GM12878 (cell line): ENCODE data around the gene SPPL2B. TPM values are rescaled to one million over a fixed set of nuclear protein-coding genes. Genes with fewer than 3 reads are reported as not detected.
A peak's percentile ranks its signal among the peaks of the same experiment; 100 is the strongest.

Experiments
- ATAC-seq: fragments of 200-7000 bp; cut with Tn5 transposase; 3 replicates; pipeline ENCODE4 v1.9.1; 2020; ENCODE audit warnings: mild to moderate bottlenecking, moderate library complexity
- BruUV-seq: library from RNA; stranded (reverse); fragments of 400-500 nt; replicated peaks from 2 replicates; lab custom pipeline; 2021; lab: Mats Ljungman, UMichigan
- CTCF ChIA-PET: fragments of 300-600 bp; sonication (Branson Sonifier 250); formaldehyde crosslinking; extraction: SDS; loops from one replicate; lab custom pipeline; 2021; ENCODE audit warnings: inconsistent platforms; lab: Yijun Ruan, JAX
- POLR2A ChIA-PET: fragments of 350-600 bp; formaldehyde crosslinking; extraction: SDS; loops from one replicate; lab custom pipeline; 2021; ENCODE audit warnings: inconsistent platforms; lab: Charles Lee
- RAD21 ChIA-PET: fragments of 300-600 bp; sonication (Branson Sonifier 250); formaldehyde crosslinking; loops from one replicate; lab custom pipeline; 2023; ENCODE audit warnings: antibody characterized with exemption; ENCODE audit not compliant: unreplicated experiment; lab: Charles Lee
- SMC1A ChIA-PET: fragments of 300-600 bp; sonication (Branson Sonifier 250); formaldehyde crosslinking; loops from one replicate; lab custom pipeline; 2023; ENCODE audit not compliant: unreplicated experiment, uncharacterized antibody; lab: Charles Lee
- DNase-seq: peaks from one replicate; pipeline ENCODE4 v3.0.0-alpha.2; 2011; ENCODE audit warnings: low read depth, low spot score
- FAIRE-seq: peaks from 3 replicates; lab custom pipeline; 2011; peaks lifted over from hg19 to GRCh38; lab: Jason Lieb, UNC
- H2AFZ ChIP-seq: 2 replicates; pipeline ENCODE4 v1.6.0; 2011; ENCODE audit warnings: low read depth, low read length, control low read depth; ENCODE audit not compliant: control insufficient read depth
- H3K27ac ChIP-seq: 2 replicates; pipeline ENCODE4 v1.5.1; 2011; ENCODE audit warnings: control low read depth; ENCODE audit not compliant: control insufficient read depth, insufficient read depth
- H3K27me3 ChIP-seq, 2 experiments: replicated peaks in 1 of 2; 2 replicates each; pipeline versions ENCODE4 v1.6.0 to v1.6.1; 2011; ENCODE audit warnings: low read length in 1 of 2; ENCODE audit not compliant: control insufficient read depth in 2 of 2, insufficient read depth in 2 of 2
- H3K36me3 ChIP-seq, 2 experiments: 2 replicates each; pipeline ENCODE4 v1.5.1; 2011; ENCODE audit warnings: low read length in 1 of 2; ENCODE audit not compliant: control insufficient read depth in 2 of 2, insufficient read depth in 2 of 2
- H3K4me1 ChIP-seq: 2 replicates; pipeline ENCODE4 v1.6.1; 2011; ENCODE audit warnings: mild to moderate bottlenecking, low read length, moderate library complexity, mixed read lengths; ENCODE audit not compliant: control insufficient read depth, insufficient read depth
- H3K4me2 ChIP-seq: 2 replicates; pipeline ENCODE4 v1.6.0; 2011; ENCODE audit warnings: control low read depth; ENCODE audit not compliant: control insufficient read depth, insufficient read depth
- H3K4me3 ChIP-seq: fragments of 200-600 bp; sonication (generic); 2 replicates; pipeline ENCODE4 v1.5.1; 2016
- H3K79me2 ChIP-seq: 2 replicates; pipeline ENCODE4 v1.6.0; 2011; ENCODE audit warnings: low read length; ENCODE audit not compliant: control insufficient read depth, insufficient read depth
- H3K9ac ChIP-seq: 2 replicates; pipeline ENCODE4 v1.8.0; 2011; ENCODE audit warnings: low read length, control low read depth, mixed read lengths; ENCODE audit not compliant: control insufficient read depth, insufficient read depth
- H3K9me3 ChIP-seq: replicated peaks from 3 replicates; pipeline ENCODE4 v1.5.1; 2011; ENCODE audit warnings: mild to moderate bottlenecking, low read length; ENCODE audit not compliant: control insufficient read depth, insufficient read depth
- H4K20me1 ChIP-seq: 2 replicates; pipeline ENCODE4 v1.6.0; 2011; ENCODE audit not compliant: control insufficient read depth, insufficient read depth
- CBX3 ChIP-seq: fragments of 200-600 bp; sonication (generic); IDR thresholded peaks from 2 replicates; pipeline ENCODE4 v1.6.1; 2016; ENCODE audit warnings: low read depth, borderline replicate concordance
- E4F1 ChIP-seq: fragments of 450-650 bp; IDR thresholded peaks from 2 replicates; pipeline ENCODE4 v1.6.1; 2018; ENCODE audit warnings: borderline replicate concordance, mild to moderate bottlenecking; ENCODE audit not compliant: partially characterized antibody
- GABPA ChIP-seq: IDR thresholded peaks from 2 replicates; pipeline ENCODE4 v1.6.1; 2014; ENCODE audit warnings: antibody characterized with exemption, low read depth, mild to moderate bottlenecking, inconsistent platforms
- GATAD2B ChIP-seq: fragments of 450-650 bp; conservative IDR thresholded peaks from 2 replicates; pipeline ENCODE4 v1.6.1; 2017; ENCODE audit warnings: low read depth, mild to moderate bottlenecking, moderate library complexity
- PBX3 ChIP-seq: IDR thresholded peaks from 2 replicates; pipeline ENCODE4 v1.6.1; 2011; ENCODE audit warnings: mild to moderate bottlenecking, low read depth, low read length, moderate library complexity; ENCODE audit not compliant: insufficient replicate concordance
- RB1 ChIP-seq: fragments of 450-650 bp; formaldehyde crosslinking; IDR thresholded peaks from 2 replicates; pipeline ENCODE4 v1.6.1; 2017; ENCODE audit warnings: mild to moderate bottlenecking, borderline replicate concordance
- TCF12 ChIP-seq: IDR thresholded peaks from 2 replicates; pipeline ENCODE4 v1.6.1; 2011; ENCODE audit warnings: low read depth, mild to moderate bottlenecking, low read length
- WGBS: methylation state at CpG from one replicate; pipeline ENCODE4 v1.1.6; 2016; ENCODE audit warnings: low lambda C conversion rate; ENCODE audit not compliant: insufficient replicate concordance, insufficient coverage; ENCODE audit errors: missing lambda C conversion rate; 5-methylcytosine and 5-hydroxymethylcytosine counted together
- in situ Hi-C: fragments of 300-500 bp; cut with MboI; formaldehyde crosslinking; loops from 9 replicates; pipeline ENCODE4 v1.14.3; 2018; ENCODE audit warnings: mixed read lengths
- intact Hi-C: fragments of 100-400 bp; cut with micrococcal nuclease; formaldehyde crosslinking; loops from one replicate; pipeline ENCODE4 v1.14.2; 2022; ENCODE audit not compliant: unreplicated experiment
- polyA plus RNA-seq, 11 experiments: library from polyadenylated mRNA; depleted of rRNA in 4 of 11; unstranded in 6 of 11; stranded (reverse) in 5 of 11; fragments of >200 nt; fragmentation: Nextera tagmentation in 4 of 11; fragmentation: Illumina TruSeq in 1 of 11; extraction: Ambion mirVana in 4 of 11; extraction: Trizol in 1 of 11; gene quantifications; 1 replicate in 1 of 11; 2 replicates in 10 of 11; pipeline versions ENCODE4 v1.2.1 to v1.2.3, GENCODE V29; 2011 to 2016; ENCODE audit warnings: inconsistent platforms in 2 of 11, missing spikeins in 2 of 11, low read depth in 1 of 11
- total RNA-seq, 4 experiments: library from RNA; depleted of rRNA in 3 of 4; stranded (reverse); fragments of >200 nt in 3 of 4; fragmentation: Illumina TruSeq in 1 of 4; extraction: Trizol in 1 of 4; gene quantifications; 2 replicates each; pipeline versions ENCODE4 v1.2.1 to v1.2.3, GENCODE V29; 2013 to 2021

Gene SPPL2B
- total and polyA plus RNA-seq, 10 of the 15 experiments (the other 5 are each of a cell fraction or from before 2014, with no cell fraction given), result 0.29 to 56.5 (median 18.3) TPM

- RAD21 ChIA-PET, result no interaction called here
- FAIRE-seq (no peak), DNase-seq (no peak)
- TF ChIP-seq TCF12 (0 out of 2 replicates have a peak, but pooled peaks have one; percentile 0), RB1 (no peak)
- TF ChIP-seq, all 136 proteins: peak for 1
- no peaks in the 10 kb centered on the region for H3K9me3 ChIP-seq
- WGBS, result 72% methylated on average over 59 of the region's 67 CpGs
- H4K20me1 ChIP-seq, result no peaks in the 10 kb centered on the region; the same call in 1 of the 2 replicates
- H3K4me2 ChIP-seq, result peak overlapping the region; percentile 98
- no peaks in the 10 kb centered on the region; the same call in 1 of the 2 replicates for H3K79me2 ChIP-seq
- in situ Hi-C loops (no loop called here), intact Hi-C loops (no loop called here)
- no TSS peak for BruUV-seq
- no peaks in the 10 kb centered on the region for H3K36me3 ChIP-seq
- peak overlapping the region; percentile 65; the same call in 1 of the 2 replicates for H3K4me3 ChIP-seq
- CTCF ChIA-PET, result no interaction called here
- no peaks in the 10 kb centered on the region for H3K27me3 ChIP-seq
- peaks cover 30% of the 10 kb centered on the region for H3K4me1 ChIP-seq
- no peak for ATAC-seq
- SMC1A ChIA-PET, result interaction anchor here (0.8 kb wide), 1 partner anchor 89 kb away, joined by 3 read pairs; no protein-coding TSS in a partner anchor
- H3K27ac ChIP-seq, result no peak overlapping the region
- H3K9ac ChIP-seq, result no peak overlapping the region; the same call in 1 of the 2 replicates
- POLR2A ChIA-PET, result interaction anchor here (0.6 kb wide), 1 partner anchor 175 kb away, joined by 3 read pairs; no protein-coding TSS in a partner anchor
- H2AFZ ChIP-seq, result no peak overlapping the region
Observed at GRCh38 chr19:2291185-2291751, 37.2 kb upstream of the SPPL2B start.

- in situ Hi-C loops (no loop called here), intact Hi-C loops (no loop called here)
- WGBS, result 86% methylated on average over 26 of the region's 26 CpGs
- DNase-seq (no peak), ATAC-seq (no peak), FAIRE-seq (no peak)
- ChIA-PET CTCF (interaction anchor here (0.9 kb wide), 1 partner anchor 457 kb away, joined by 3 read pairs; no protein-coding TSS in a partner anchor), SMC1A (no interaction called here), RAD21 (no interaction called here), POLR2A (interaction anchor here (0.5 to 0.6 kb wide), 3 partner anchors 24 to 964 kb away, joined by 4 to 6 read pairs (median 5); no protein-coding TSS in a partner anchor)
- no peak overlapping the region for H3K4me3 ChIP-seq
- no TSS peak for BruUV-seq
- no peaks in the 10 kb centered on the region for H3K27me3 ChIP-seq
- no peaks in the 10 kb centered on the region for H3K9me3 ChIP-seq
- H3K27ac ChIP-seq, result no peak overlapping the region
- no peaks in the 10 kb centered on the region; the same call in 1 of the 2 replicates for H4K20me1 ChIP-seq
- H3K36me3 ChIP-seq, result no peaks in the 10 kb centered on the region
- H2AFZ ChIP-seq, result no peak overlapping the region
- H3K4me2 ChIP-seq, result no peak overlapping the region
- H3K9ac ChIP-seq, result no peak overlapping the region
- no peaks in the 10 kb centered on the region; the same call in 1 of the 2 replicates for H3K79me2 ChIP-seq
- peaks cover 11% of the 10 kb centered on the region for H3K4me1 ChIP-seq
- no peak for TF ChIP-seq PBX3
- TF ChIP-seq CBX3, result no peak
- TF ChIP-seq GABPA, result no peak
- no peak for TF ChIP-seq E4F1
- TF ChIP-seq GATAD2B, result no peak
Observed at GRCh38 chr19:2294687-2295335, 33.7 kb upstream of the SPPL2B start.
